Measurements from ENCODE around the gene DNER.

DNA sequence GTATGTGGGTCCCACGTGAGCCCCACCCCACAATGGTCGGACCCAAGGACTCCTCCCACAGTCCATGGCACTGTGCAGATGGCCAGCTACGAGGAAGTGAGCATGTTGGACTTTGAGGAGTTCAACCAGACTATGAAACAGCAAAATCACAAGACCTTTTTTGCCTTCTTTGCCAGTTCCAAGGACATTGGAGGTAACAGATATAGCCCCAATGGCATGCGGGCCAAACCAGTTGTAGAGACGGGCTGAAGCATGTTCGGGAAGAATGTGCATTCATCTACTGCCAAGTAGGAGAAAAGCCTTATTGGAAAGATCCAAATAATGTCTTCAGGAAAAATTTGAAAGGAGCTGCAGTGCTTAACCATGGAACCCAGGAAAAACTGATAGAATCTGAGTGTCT is 12.6 kb downstream of the DNER start:
- TF ChIP-seq, protein P1, sequence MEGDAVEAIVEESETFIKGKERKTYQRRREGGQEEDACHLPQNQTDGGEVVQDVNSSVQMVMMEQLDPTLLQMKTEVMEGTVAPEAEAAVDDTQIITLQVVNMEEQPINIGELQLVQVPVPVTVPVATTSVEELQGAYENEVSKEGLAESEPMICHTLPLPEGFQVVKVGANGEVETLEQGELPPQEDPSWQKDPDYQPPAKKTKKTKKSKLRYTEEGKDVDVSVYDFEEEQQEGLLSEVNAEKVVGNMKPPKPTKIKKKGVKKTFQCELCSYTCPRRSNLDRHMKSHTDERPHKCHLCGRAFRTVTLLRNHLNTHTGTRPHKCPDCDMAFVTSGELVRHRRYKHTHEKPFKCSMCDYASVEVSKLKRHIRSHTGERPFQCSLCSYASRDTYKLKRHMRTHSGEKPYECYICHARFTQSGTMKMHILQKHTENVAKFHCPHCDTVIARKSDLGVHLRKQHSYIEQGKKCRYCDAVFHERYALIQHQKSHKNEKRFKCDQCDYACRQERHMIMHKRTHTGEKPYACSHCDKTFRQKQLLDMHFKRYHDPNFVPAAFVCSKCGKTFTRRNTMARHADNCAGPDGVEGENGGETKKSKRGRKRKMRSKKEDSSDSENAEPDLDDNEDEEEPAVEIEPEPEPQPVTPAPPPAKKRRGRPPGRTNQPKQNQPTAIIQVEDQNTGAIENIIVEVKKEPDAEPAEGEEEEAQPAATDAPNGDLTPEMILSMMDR (conservative IDR thresholded peaks at IDR 0.05; ENCODE audit: low read depth, low read length) = no peak
- TF ChIP-seq EZH2 (IDR thresholded peaks at IDR 0.05; ENCODE audit: borderline replicate concordance, low read depth, low read length, poor library complexity, severe bottlenecking) = no peak
